H1 (cell line): ENCODE results near the gene RPRM. TPM values are rescaled to one million over a fixed set of nuclear protein-coding genes. Genes with fewer than 3 reads are reported as not detected.
A peak's percentile ranks its signal among the peaks of the same experiment; 100 is the strongest.

Experiments
- ASH2L ChIP-seq: fragments of 200-600, 300-600 bp; sonication (generic); IDR thresholded peaks from one replicate; pipeline ENCODE4 v1.7.1; 2017; ENCODE audit warnings: low read length
- BCL11A ChIP-seq, 2 experiments: IDR thresholded peaks; one replicate each; pipeline ENCODE4 v1.6.1; 2011; ENCODE audit warnings: low read depth in 2 of 2, low read length in 2 of 2, mild to moderate bottlenecking in 2 of 2
- BRCA1 ChIP-seq: IDR thresholded peaks from 2 replicates; pipeline ENCODE4 v1.6.1; 2012; ENCODE audit warnings: low read depth, low read length, improper control_type of control experiment
- CREB1 ChIP-seq: IDR thresholded peaks from 2 replicates; pipeline ENCODE4 v1.6.1; 2012; ENCODE audit warnings: inconsistent platforms
- EP300 ChIP-seq, 2 experiments: IDR thresholded peaks; 1 replicate in 1 of 2; 2 replicates in 1 of 2; pipeline ENCODE4 v1.6.1; 2011 to 2012; ENCODE audit warnings: low read depth in 2 of 2, low read length in 2 of 2, mild to moderate bottlenecking in 2 of 2, borderline replicate concordance in 1 of 2, inconsistent platforms in 1 of 2, moderate library complexity in 1 of 2
- FOSL1 ChIP-seq: IDR thresholded peaks from 2 replicates; pipeline ENCODE4 v1.6.1; 2011; ENCODE audit warnings: mild to moderate bottlenecking, low read depth, low read length, moderate library complexity; ENCODE audit not compliant: insufficient read depth
- HDAC2 ChIP-seq, 2 experiments: fragments of 300-600 bp in 1 of 2; sonication (generic) in 1 of 2; IDR thresholded peaks; 2 replicates each; pipeline ENCODE4 v1.6.1; 2011 to 2012; ENCODE audit warnings: low read depth in 2 of 2, low read length in 2 of 2, mild to moderate bottlenecking in 2 of 2, moderate library complexity in 2 of 2, borderline replicate concordance in 1 of 2, inconsistent platforms in 1 of 2
- HDAC6 ChIP-seq: IDR thresholded peaks from one replicate; pipeline ENCODE4 v1.7.1; 2012; ENCODE audit warnings: low read depth, mild to moderate bottlenecking, inconsistent platforms, low read length, moderate library complexity
- JUN ChIP-seq: IDR thresholded peaks from 2 replicates; pipeline ENCODE4 v1.6.1; 2011; ENCODE audit warnings: low read depth, mild to moderate bottlenecking, improper control_type of control experiment, low read length
- KDM4A ChIP-seq: IDR thresholded peaks from one replicate; pipeline ENCODE4 v1.7.1; 2012; ENCODE audit warnings: low read depth, mild to moderate bottlenecking, moderate library complexity, low read length, inconsistent platforms; ENCODE audit not compliant: severe bottlenecking
- NRF1 ChIP-seq: IDR thresholded peaks from 2 replicates; pipeline ENCODE4 v1.6.1; 2011; ENCODE audit warnings: mild to moderate bottlenecking, low read depth, low read length, improper control_type of control experiment
- PHF8 ChIP-seq: fragments of 200-600 bp; sonication (generic); conservative IDR thresholded peaks from 2 replicates; pipeline ENCODE4 v1.7.1; 2012; ENCODE audit warnings: low read depth, mild to moderate bottlenecking, inconsistent platforms, low read length, moderate library complexity
- RAD21 ChIP-seq, 2 experiments: IDR thresholded peaks in 1 of 2; conservative IDR thresholded peaks in 1 of 2; 2 replicates each; pipeline ENCODE4 v1.6.1; 2011; ENCODE audit warnings: low read depth in 2 of 2, low read length in 2 of 2, improper control_type of control experiment in 1 of 2, inconsistent platforms in 1 of 2, mild to moderate bottlenecking in 1 of 2, moderate library complexity in 1 of 2
- RFX5 ChIP-seq: IDR thresholded peaks from 2 replicates; pipeline ENCODE4 v1.6.1; 2011; ENCODE audit warnings: low read depth, low read length, improper control_type of control experiment, borderline replicate concordance
- RNF2 ChIP-seq: fragments of 200-900, 300-1000 bp; sonication (generic); IDR thresholded peaks from 2 replicates; pipeline ENCODE4 v1.7.1; 2016; ENCODE audit warnings: borderline replicate concordance, low read depth, mild to moderate bottlenecking, antibody characterized with exemption, low read length; ENCODE audit not compliant: poor library complexity, severe bottlenecking; ENCODE audit errors: missing control alignments
- RXRA ChIP-seq: IDR thresholded peaks from 2 replicates; pipeline ENCODE4 v1.6.1; 2011; ENCODE audit warnings: low read depth, mild to moderate bottlenecking, low read length, moderate library complexity; ENCODE audit not compliant: insufficient read depth
- SP1 ChIP-seq: IDR thresholded peaks from 2 replicates; pipeline ENCODE4 v1.6.1; 2011; ENCODE audit warnings: low read depth, low read length
- SP2 ChIP-seq: IDR thresholded peaks from 2 replicates; pipeline ENCODE4 v1.6.1; 2012; ENCODE audit warnings: mild to moderate bottlenecking, low read length, inconsistent platforms
- TAF1 ChIP-seq: IDR thresholded peaks from 2 replicates; pipeline ENCODE4 v1.6.1; 2011; ENCODE audit warnings: mild to moderate bottlenecking, low read depth, low read length
- TBP ChIP-seq: IDR thresholded peaks from 2 replicates; pipeline ENCODE4 v1.6.1; 2011; ENCODE audit warnings: low read depth, low read length, improper control_type of control experiment
- ZNF274 ChIP-seq: IDR thresholded peaks from 2 replicates; pipeline ENCODE4 v1.7.0; 2012; ENCODE audit warnings: low read length, borderline replicate concordance; ENCODE audit errors: extremely low read depth
- polyA plus RNA-seq, 7 experiments: library from polyadenylated mRNA; depleted of rRNA in 3 of 7; stranded (reverse) in 5 of 7; unstranded in 2 of 7; fragments of >200 nt in 5 of 7; fragments of 200-250 nt in 2 of 7; gene quantifications; 1 replicate in 5 of 7; 2 replicates in 1 of 7; 4 replicates in 1 of 7; pipeline versions ENCODE4 v1.2.1 to v1.2.3, GENCODE V29; 2011 to 2013; ENCODE audit warnings: missing spikeins in 2 of 7, mixed read lengths in 2 of 7
- total RNA-seq: library from RNA; stranded (reverse); fragmentation: NEBNext Ultra II Directional; extraction: Animal tissue kit (Norgen Biotek cat#: 25700); gene quantifications from 2 replicates; pipeline ENCODE4 v1.2.1, GENCODE V29; 2021
- TF ChIP-seq, protein P1 (sequence below), 3 experiments: IDR thresholded peaks; 1 replicate in 2 of 3; 2 replicates in 1 of 3; pipeline versions ENCODE4 v1.5.1 to v1.6.1; 2011; ENCODE audit warnings: low read length in 3 of 3, mild to moderate bottlenecking in 3 of 3, inconsistent platforms in 2 of 3, low read depth in 1 of 3, moderate library complexity in 1 of 3; ENCODE audit not compliant: insufficient read depth in 1 of 3; ENCODE audit errors: control extremely low read depth in 1 of 3

RPRM gene
- total and polyA plus RNA-seq, 2 of the 8 experiments (the other 6 are each of a cell fraction or from before 2014, with no cell fraction given): 11.0 to 16.3 TPM

- TF ChIP-seq HDAC2 (IDR thresholded peaks at IDR 0.05; ENCODE audit: borderline replicate concordance in 1 of 2, low read depth in 2 of 2, low read length in 2 of 2) (no peak), ASH2L (no peak), TBP (no peak; the same call in 1 of the 2 replicates), CREB1 (no peak), SP2 (no peak), NRF1 (no peak), BCL11A (IDR thresholded peaks at IDR 0.05; ENCODE audit: low read depth in 2 of 2, low read length in 2 of 2) (no peak), RNF2 (no peak), RFX5 (no peak), PHF8 (no peak), JUN (no peak), RXRA (no peak), FOSL1 (no peak), KDM4A (peak; percentile 83), EP300 (IDR thresholded peaks at IDR 0.05; ENCODE audit: borderline replicate concordance in 1 of 2, low read depth in 2 of 2, low read length in 2 of 2) (no peak), BRCA1 (no peak), ZNF274 (no peak), HDAC6 (no peak), TAF1 (0 out of 2 replicates have a peak, but pooled peaks have one; percentile 4), RAD21 (IDR thresholded peaks at IDR 0.05 in 1 of 2, conservative IDR thresholded peaks at IDR 0.05 in 1 of 2; ENCODE audit: low read depth in 2 of 2, low read length in 2 of 2) (no peak), SP1 (no peak)
- TF ChIP-seq, protein P1, sequence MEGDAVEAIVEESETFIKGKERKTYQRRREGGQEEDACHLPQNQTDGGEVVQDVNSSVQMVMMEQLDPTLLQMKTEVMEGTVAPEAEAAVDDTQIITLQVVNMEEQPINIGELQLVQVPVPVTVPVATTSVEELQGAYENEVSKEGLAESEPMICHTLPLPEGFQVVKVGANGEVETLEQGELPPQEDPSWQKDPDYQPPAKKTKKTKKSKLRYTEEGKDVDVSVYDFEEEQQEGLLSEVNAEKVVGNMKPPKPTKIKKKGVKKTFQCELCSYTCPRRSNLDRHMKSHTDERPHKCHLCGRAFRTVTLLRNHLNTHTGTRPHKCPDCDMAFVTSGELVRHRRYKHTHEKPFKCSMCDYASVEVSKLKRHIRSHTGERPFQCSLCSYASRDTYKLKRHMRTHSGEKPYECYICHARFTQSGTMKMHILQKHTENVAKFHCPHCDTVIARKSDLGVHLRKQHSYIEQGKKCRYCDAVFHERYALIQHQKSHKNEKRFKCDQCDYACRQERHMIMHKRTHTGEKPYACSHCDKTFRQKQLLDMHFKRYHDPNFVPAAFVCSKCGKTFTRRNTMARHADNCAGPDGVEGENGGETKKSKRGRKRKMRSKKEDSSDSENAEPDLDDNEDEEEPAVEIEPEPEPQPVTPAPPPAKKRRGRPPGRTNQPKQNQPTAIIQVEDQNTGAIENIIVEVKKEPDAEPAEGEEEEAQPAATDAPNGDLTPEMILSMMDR (IDR thresholded peaks at IDR 0.05; ENCODE audit: control extremely low read depth in 1 of 3, insufficient read depth in 1 of 3, low read depth in 1 of 3, low read length in 3 of 3): no peak
Observed at GRCh38 chr2:153477636-153478288, 800 bp downstream of the RPRM start (continued).
